PC-3 (cell line): ENCODE results near the gene ACVR1. TPM values are rescaled to one million over a fixed set of nuclear protein-coding genes. Genes with fewer than 3 reads are reported as not detected.

Experiments used
- ATAC-seq: fragments of 200-7000 bp; cut with Tn5 transposase; 2 replicates; pipeline ENCODE4 v1.9.1; 2020; ENCODE audit warnings: mild to moderate bottlenecking, moderate library complexity
- BruUV-seq: library from RNA; stranded (reverse); fragments of 400-500 nt; replicated peaks from 2 replicates; lab custom pipeline; 2021; lab: Mats Ljungman, UMichigan
- CTCF ChIA-PET: fragments of 300-600 bp; sonication (Branson Sonifier 250); formaldehyde crosslinking; loops from one replicate; lab custom pipeline; 2022; ENCODE audit warnings: antibody characterized with exemption; lab: Charles Lee
- POLR2A ChIA-PET: fragments of 300-600 bp; sonication (Branson Sonifier 250); formaldehyde crosslinking; loops from one replicate; lab custom pipeline; 2022; ENCODE audit warnings: antibody characterized with exemption; ENCODE audit not compliant: unreplicated experiment; lab: Charles Lee
- DNase-seq: peaks from one replicate; pipeline ENCODE4 v3.0.0-alpha.2; 2015
- H2AFZ ChIP-seq: fragments of 300-600 bp; sonication (generic); 2 replicates; pipeline ENCODE4 v1.6.0; 2016; ENCODE audit warnings: antibody characterized with exemption, low read length
- H3F3A ChIP-seq: fragments of 300-600 bp; sonication (generic); one replicate; pipeline ENCODE4 v1.6.0; 2017; ENCODE audit warnings: antibody characterized with exemption, low read length, control low read depth, mild to moderate bottlenecking; ENCODE audit not compliant: unreplicated experiment
- H3K27ac ChIP-seq: fragments of 300-600 bp; sonication (generic); 2 replicates; pipeline ENCODE4 v1.5.1; 2016; ENCODE audit warnings: mild to moderate bottlenecking, low read length
- H3K27me3 ChIP-seq: fragments of 300-600 bp; sonication (generic); 2 replicates; pipeline ENCODE4 v1.6.1; 2016; ENCODE audit warnings: low read length, mixed read lengths
- H3K36me3 ChIP-seq: fragments of 300-600 bp; sonication (generic); 2 replicates; pipeline ENCODE4 v1.6.1; 2016; ENCODE audit warnings: low read depth, mixed run types, low read length, mixed read lengths
- H3K4me1 ChIP-seq: fragments of 300-600 bp; sonication (generic); 2 replicates; pipeline ENCODE4 v1.5.1; 2016; ENCODE audit warnings: low read length; ENCODE audit not compliant: insufficient read depth
- H3K4me2 ChIP-seq: fragments of 300-600 bp; sonication (generic); 2 replicates; pipeline ENCODE4 v1.6.0; 2016; ENCODE audit warnings: low read length
- H3K4me3 ChIP-seq: fragments of 300-600 bp; sonication (generic); 2 replicates; pipeline ENCODE4 v1.5.1; 2016; ENCODE audit warnings: mild to moderate bottlenecking, low read length, mixed read lengths
- H3K79me2 ChIP-seq: fragments of 300-600 bp; sonication (generic); 2 replicates; pipeline ENCODE4 v1.6.1; 2017; ENCODE audit warnings: low read length, mixed read lengths
- H3K9ac ChIP-seq: fragments of 300-600 bp; sonication (generic); 2 replicates; pipeline ENCODE4 v1.6.0; 2016; ENCODE audit warnings: mild to moderate bottlenecking, low read length
- H3K9me2 ChIP-seq: fragments of 300-600 bp; sonication (generic); replicated peaks from 2 replicates; pipeline ENCODE4 v1.6.1; 2016; ENCODE audit warnings: mixed run types, low read length, mixed read lengths
- H3K9me3 ChIP-seq: fragments of 300-600 bp; sonication (generic); 2 replicates; pipeline ENCODE4 v1.6.1; 2016; ENCODE audit warnings: low read length, mixed read lengths
- H4K20me1 ChIP-seq: fragments of 300-600 bp; sonication (generic); 2 replicates; pipeline ENCODE4 v1.6.1; 2016; ENCODE audit warnings: low read length, mixed read lengths
- EZH2 ChIP-seq: fragments of 300-600 bp; sonication (generic); IDR thresholded peaks from one replicate; pipeline ENCODE4 v1.6.1; 2017; ENCODE audit warnings: antibody characterized with exemption, mild to moderate bottlenecking, low read length; ENCODE audit not compliant: unreplicated experiment
- EZH2phosphoT487 ChIP-seq: fragments of 300-600 bp; sonication (generic); IDR thresholded peaks from 2 replicates; pipeline ENCODE4 v1.6.1; 2018; ENCODE audit warnings: mild to moderate bottlenecking, antibody characterized with exemption, low read length, borderline replicate concordance
- intact Hi-C: fragments of 100-400 bp; cut with micrococcal nuclease; formaldehyde crosslinking; loops from 2 replicates; pipeline ENCODE4 v1.9.0; 2023
- total RNA-seq: library from RNA; depleted of rRNA; stranded (reverse); fragments of >200 nt; gene quantifications from 2 replicates; pipeline ENCODE4 v1.2.3, GENCODE V29; 2014
- TF ChIP-seq, protein P1 (sequence below): fragments of 300-600 bp; sonication (generic); conservative IDR thresholded peaks from 2 replicates; pipeline ENCODE4 v1.5.1; 2017; ENCODE audit warnings: antibody characterized with exemption, low read depth, mild to moderate bottlenecking, low read length

ACVR1 gene
- total RNA-seq, 1 experiment from 2014 or later: 6.7 TPM

DNA sequence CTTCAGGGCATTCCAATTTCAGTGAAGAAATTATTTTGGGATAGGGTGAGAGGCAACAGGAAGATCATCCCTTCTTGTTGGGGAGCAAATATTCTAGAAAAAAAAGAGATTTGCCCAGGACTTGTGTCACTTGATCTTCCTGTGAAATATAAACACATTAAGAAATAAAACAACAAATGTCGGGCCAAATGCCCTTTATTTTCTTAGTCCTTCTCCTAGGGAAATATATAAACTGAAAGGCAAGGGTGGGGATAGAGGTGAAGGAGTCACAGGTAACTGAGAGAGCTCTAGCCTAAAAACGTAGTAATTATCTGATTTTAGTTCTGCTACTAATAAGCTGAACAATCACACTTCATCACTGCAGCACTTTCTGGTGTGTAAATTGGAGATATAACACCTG is 142.9 kb downstream of the ACVR1 start:
- Histone ChIP-seq H3K4me3 (no peak overlapping the region), H3F3A (no peaks in the 10 kb centered on the region), H3K4me2 (no peak overlapping the region), H3K4me1 (peaks cover 18% of the 10 kb centered on the region), H2AFZ (no peak overlapping the region), H3K27ac (peak overlapping the region; percentile 42), H3K9ac (no peak overlapping the region), H3K9me2 (no peaks in the 10 kb centered on the region), H3K36me3 (peaks cover 10% of the 10 kb centered on the region), H3K79me2 (no peaks in the 10 kb centered on the region), H4K20me1 (no peaks in the 10 kb centered on the region), H3K27me3 (no peaks in the 10 kb centered on the region), H3K9me3 (no peaks in the 10 kb centered on the region)
- TF ChIP-seq EZH2: no peak
- TF ChIP-seq, protein P1, sequence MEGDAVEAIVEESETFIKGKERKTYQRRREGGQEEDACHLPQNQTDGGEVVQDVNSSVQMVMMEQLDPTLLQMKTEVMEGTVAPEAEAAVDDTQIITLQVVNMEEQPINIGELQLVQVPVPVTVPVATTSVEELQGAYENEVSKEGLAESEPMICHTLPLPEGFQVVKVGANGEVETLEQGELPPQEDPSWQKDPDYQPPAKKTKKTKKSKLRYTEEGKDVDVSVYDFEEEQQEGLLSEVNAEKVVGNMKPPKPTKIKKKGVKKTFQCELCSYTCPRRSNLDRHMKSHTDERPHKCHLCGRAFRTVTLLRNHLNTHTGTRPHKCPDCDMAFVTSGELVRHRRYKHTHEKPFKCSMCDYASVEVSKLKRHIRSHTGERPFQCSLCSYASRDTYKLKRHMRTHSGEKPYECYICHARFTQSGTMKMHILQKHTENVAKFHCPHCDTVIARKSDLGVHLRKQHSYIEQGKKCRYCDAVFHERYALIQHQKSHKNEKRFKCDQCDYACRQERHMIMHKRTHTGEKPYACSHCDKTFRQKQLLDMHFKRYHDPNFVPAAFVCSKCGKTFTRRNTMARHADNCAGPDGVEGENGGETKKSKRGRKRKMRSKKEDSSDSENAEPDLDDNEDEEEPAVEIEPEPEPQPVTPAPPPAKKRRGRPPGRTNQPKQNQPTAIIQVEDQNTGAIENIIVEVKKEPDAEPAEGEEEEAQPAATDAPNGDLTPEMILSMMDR: no peak
- TF ChIP-seq EZH2phosphoT487: no peak
- no TSS peak for BruUV-seq
- DNase-seq: no peak
- ATAC-seq: no peak
- ChIA-PET CTCF (no interaction called here), POLR2A (no interaction called here)
- intact Hi-C loops: loop anchor here (10.0 kb wide), 1 partner anchor 108 kb away; the partner anchor contains the start of gene ACVR1C

DNA sequence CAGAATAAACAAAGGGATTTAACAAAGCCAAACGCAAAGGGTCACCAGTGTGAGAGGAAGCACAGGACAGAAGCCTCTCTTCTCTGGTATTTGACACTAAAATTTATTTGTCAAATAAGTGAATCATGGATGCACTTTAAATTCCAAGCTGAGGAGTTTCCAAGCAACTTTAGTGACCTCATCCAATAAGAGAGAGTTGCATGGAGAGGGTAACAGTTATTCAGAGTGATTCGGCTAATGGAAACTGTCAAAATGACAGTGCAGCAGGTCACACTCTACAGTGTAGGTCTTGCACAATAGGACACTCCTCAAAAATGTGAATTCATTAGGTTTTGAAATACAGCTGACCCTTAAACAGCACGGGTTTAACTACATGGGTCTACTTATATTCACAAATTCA is 143.5 kb downstream of the ACVR1 start:
- H3K36me3 ChIP-seq: peaks cover 10% of the 10 kb centered on the region; the same call in 1 of the 2 replicates

DNA sequence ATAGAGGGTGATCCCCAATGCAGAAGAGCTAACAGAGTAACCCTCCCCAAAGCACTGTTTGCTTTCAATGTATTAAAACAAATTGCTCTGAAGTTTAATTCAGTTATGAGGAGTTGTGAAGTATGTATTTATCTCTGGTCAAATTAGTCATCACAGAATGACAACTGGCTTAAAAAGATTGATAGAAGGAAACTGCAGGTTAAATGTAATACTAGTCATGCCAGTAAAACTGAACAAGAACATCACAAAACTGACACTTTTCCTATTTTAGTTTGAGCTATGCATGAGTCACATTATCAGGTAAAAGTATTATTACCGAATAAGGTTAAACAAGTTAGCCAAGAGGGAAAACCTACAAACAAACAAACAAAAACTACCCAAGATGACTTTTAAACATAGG is 148.4 kb downstream of the ACVR1 start:
- DNase-seq: peak; percentile 68
- CTCF ChIA-PET: no interaction called here
- H2AFZ ChIP-seq: no peak overlapping the region

More for the DNA sequence above, 143.5 kb downstream of the ACVR1 start:
- BruUV-seq: no TSS peak
- Histone ChIP-seq H3K9me2 (no peaks in the 10 kb centered on the region), H3K4me1 (peaks cover 25% of the 10 kb centered on the region), H3K9me3 (no peaks in the 10 kb centered on the region), H4K20me1 (no peaks in the 10 kb centered on the region), H3F3A (no peaks in the 10 kb centered on the region), H3K79me2 (no peaks in the 10 kb centered on the region), H3K27me3 (no peaks in the 10 kb centered on the region), H2AFZ (no peak overlapping the region), H3K27ac (peak overlapping the region; percentile 42), H3K4me3 (no peak overlapping the region), H3K4me2 (no peak overlapping the region), H3K9ac (no peak overlapping the region)
- peak; percentile 86 for ATAC-seq
- POLR2A ChIA-PET: interaction anchor here (0.7 kb wide), 1 partner anchor 227 kb away, joined by 5 read pairs; no protein-coding TSS in a partner anchor
- TF ChIP-seq EZH2phosphoT487 (no peak), EZH2 (no peak)
- TF ChIP-seq, protein P1: no peak
- intact Hi-C loops: loop anchor here (10.0 kb wide), 1 partner anchor 108 kb away; the partner anchor contains the start of gene ACVR1C
- CTCF ChIA-PET: no interaction called here
- peak; percentile 73 for DNase-seq

More for the DNA sequence above, 148.4 kb downstream of the ACVR1 start:
- no peak overlapping the region for H3K4me3 ChIP-seq
- no peaks in the 10 kb centered on the region for H3K27me3 ChIP-seq
- peaks cover 26% of the 10 kb centered on the region for H3K4me1 ChIP-seq
- peaks cover 5% of the 10 kb centered on the region; the same call in 1 of the 2 replicates for H3K36me3 ChIP-seq
- no peak overlapping the region; the same call in 1 of the 2 replicates for H3K4me2 ChIP-seq
- peak; percentile 52 for ATAC-seq
- H3F3A ChIP-seq: no peaks in the 10 kb centered on the region
- no peak for TF ChIP-seq EZH2phosphoT487
- TF ChIP-seq, protein P1: no peak
- no peak for TF ChIP-seq EZH2
- intact Hi-C loops: no loop called here
- POLR2A ChIA-PET: no interaction called here
- no peaks in the 10 kb centered on the region for H3K9me2 ChIP-seq
- no peaks in the 10 kb centered on the region for H3K79me2 ChIP-seq
- H3K9ac ChIP-seq: no peak overlapping the region
- H3K27ac ChIP-seq: peak overlapping the region; percentile 13; the same call in 1 of the 2 replicates
- BruUV-seq: no TSS peak
- peaks cover 14% of the 10 kb centered on the region for H3K9me3 ChIP-seq
- H4K20me1 ChIP-seq: no peaks in the 10 kb centered on the region
